Effector memory CD8-positive, alpha-beta T cell (primary cell): ENCODE measurements around the gene KIF3A.

Experiments used
- ATAC-seq: fragments of 150-1000 bp; cut with Tn5 transposase; replicated peaks from 2 replicates; pipeline ENCODE4 v1.10.0; 2021; ENCODE audit warnings: mild to moderate bottlenecking, moderate library complexity
- DNase-seq, 3 experiments: peaks; one replicate each; pipeline ENCODE4 v3.0.0; 2021
- H3K27ac Mint-ChIP-seq, 2 donors: one replicate each; pipeline ENCODE4 v1.8.0; 2022; ENCODE audit warnings: mild to moderate bottlenecking in 2 of 2, mixed read lengths in 2 of 2, moderate library complexity in 2 of 2
- H3K27me3 Mint-ChIP-seq, 2 donors: one replicate each; pipeline ENCODE4 v1.8.0; 2022; ENCODE audit warnings: mixed read lengths in 2 of 2
- H3K36me3 Mint-ChIP-seq: one replicate; pipeline ENCODE4 v1.8.0; 2022; ENCODE audit warnings: mild to moderate bottlenecking, moderate library complexity, mixed read lengths; ENCODE audit not compliant: insufficient read depth
- H3K4me1 Mint-ChIP-seq, 2 donors: one replicate each; pipeline ENCODE4 v1.8.0; 2022; ENCODE audit warnings: low read depth in 2 of 2, mixed read lengths in 2 of 2
- H3K4me3 Mint-ChIP-seq, 2 donors: one replicate each; pipeline ENCODE4 v1.8.0; 2022; ENCODE audit warnings: mild to moderate bottlenecking in 2 of 2, mixed read lengths in 2 of 2, moderate library complexity in 2 of 2
- H3K9me3 Mint-ChIP-seq, 2 donors: one replicate each; pipeline ENCODE4 v1.8.0; 2022; ENCODE audit warnings: mixed read lengths in 2 of 2

Gene KIF3A

GRCh38 chr5:132669966-132670882 lies 67.1 kb downstream of the KIF3A start:
- DNase-seq (no peak), ATAC-seq (no peak)
- H3K4me1 Mint-ChIP-seq, result peaks cover 17 to 31% of the 10 kb centered on the region in 2 donors
- H3K36me3 Mint-ChIP-seq, result peaks cover 3% of the 10 kb centered on the region
- H3K9me3 Mint-ChIP-seq, result no peaks in the 10 kb centered on the region
- peak overlapping the region in 1 of 2 donors; percentile 53 for H3K27ac Mint-ChIP-seq
- no peak overlapping the region for H3K4me3 Mint-ChIP-seq
- peaks cover 0 to 40% of the 10 kb centered on the region in 2 donors for H3K27me3 Mint-ChIP-seq

GRCh38 chr5:132669455-132669820 lies 67.9 kb downstream of the KIF3A start:
- peaks cover 0 to 42% of the 10 kb centered on the region in 2 donors for H3K27me3 Mint-ChIP-seq
- ATAC-seq, result no peak
- peak overlapping the region in 1 of 2 donors; percentile 53 for H3K27ac Mint-ChIP-seq

GRCh38 chr5:132668706-132669454 lies 68.5 kb downstream of the KIF3A start:
- H3K27ac Mint-ChIP-seq, result no peak overlapping the region
- H3K36me3 Mint-ChIP-seq, result peaks cover 9% of the 10 kb centered on the region
- DNase-seq (no peak), ATAC-seq (no peak)
- no peak overlapping the region for H3K4me3 Mint-ChIP-seq
- no peaks in the 10 kb centered on the region for H3K9me3 Mint-ChIP-seq
- peaks cover 0 to 42% of the 10 kb centered on the region in 2 donors for H3K27me3 Mint-ChIP-seq
- H3K4me1 Mint-ChIP-seq, result peaks cover 18 to 33% of the 10 kb centered on the region in 2 donors

More at GRCh38 chr5:132669455-132669820, 67.9 kb downstream of the KIF3A start:
- Mint-ChIP-seq H3K4me3 (no peak overlapping the region), H3K4me1 (peaks cover 18 to 33% of the 10 kb centered on the region in 2 donors), H3K9me3 (no peaks in the 10 kb centered on the region), H3K36me3 (peaks cover 4% of the 10 kb centered on the region)
- DNase-seq, result no peak

GRCh38 chr5:132667761-132668705 lies 69.3 kb downstream of the KIF3A start:
- no peak for DNase-seq
- H3K27me3 Mint-ChIP-seq, result peaks cover 0 to 42% of the 10 kb centered on the region in 2 donors
- peaks cover 12% of the 10 kb centered on the region for H3K36me3 Mint-ChIP-seq
- ATAC-seq, result no peak
- H3K4me1 Mint-ChIP-seq, result peaks cover 24 to 37% of the 10 kb centered on the region in 2 donors
- no peak overlapping the region for H3K4me3 Mint-ChIP-seq
- H3K9me3 Mint-ChIP-seq, result no peaks in the 10 kb centered on the region
- H3K27ac Mint-ChIP-seq, result peak overlapping the region in 1 of 2 donors; percentile 12

- ATAC-seq (no peak), DNase-seq (no peak)
- Mint-ChIP-seq H3K27ac (no peak overlapping the region), H3K36me3 (peaks cover 12% of the 10 kb centered on the region), H3K4me3 (no peak overlapping the region), H3K9me3 (no peaks in the 10 kb centered on the region), H3K27me3 (peaks cover 0 to 42% of the 10 kb centered on the region in 2 donors), H3K4me1 (peaks cover 28 to 42% of the 10 kb centered on the region in 2 donors)
Measured at GRCh38 chr5:132667309-132667708, 70.0 kb downstream of the KIF3A start.

- DNase-seq (no peak), ATAC-seq (no peak)
- peaks cover 0 to 42% of the 10 kb centered on the region in 2 donors for H3K27me3 Mint-ChIP-seq
- H3K4me1 Mint-ChIP-seq, result peaks cover 28 to 42% of the 10 kb centered on the region in 2 donors
- H3K27ac Mint-ChIP-seq, result peak overlapping the region in 1 of 2 donors; percentile 16
- peak overlapping the region in 1 of 2 donors; percentile 6 for H3K4me3 Mint-ChIP-seq
- H3K36me3 Mint-ChIP-seq, result peaks cover 12% of the 10 kb centered on the region
- H3K9me3 Mint-ChIP-seq, result no peaks in the 10 kb centered on the region
Measured at GRCh38 chr5:132666310-132667123, 70.8 kb downstream of the KIF3A start.

- Mint-ChIP-seq H3K4me3 (no peak overlapping the region), H3K4me1 (peaks cover 31 to 43% of the 10 kb centered on the region in 2 donors)
Measured at GRCh38 chr5:132665574-132666080, 71.7 kb downstream of the KIF3A start.

GRCh38 chr5:132664696-132665209 lies 72.6 kb downstream of the KIF3A start:
- Mint-ChIP-seq H3K4me1 (peaks cover 31 to 43% of the 10 kb centered on the region in 2 donors), H3K9me3 (no peaks in the 10 kb centered on the region), H3K27ac (peak overlapping the region; percentile 88 to 99), H3K36me3 (peaks cover 12% of the 10 kb centered on the region), H3K27me3 (peaks cover 0 to 28% of the 10 kb centered on the region in 2 donors), H3K4me3 (peak overlapping the region; percentile 67 to 76)
- ATAC-seq (no peak), DNase-seq (no peak)

More at GRCh38 chr5:132665574-132666080, 71.7 kb downstream of the KIF3A start:
- H3K36me3 Mint-ChIP-seq, result peaks cover 12% of the 10 kb centered on the region
- ATAC-seq (no peak), DNase-seq (no peak)
- no peaks in the 10 kb centered on the region for H3K9me3 Mint-ChIP-seq
- H3K27ac Mint-ChIP-seq, result peak overlapping the region in 1 of 2 donors; percentile 99
- H3K27me3 Mint-ChIP-seq, result peaks cover 0 to 37% of the 10 kb centered on the region in 2 donors

GRCh38 chr5:132663771-132664695 lies 73.3 kb downstream of the KIF3A start:
- Mint-ChIP-seq H3K27ac (peak overlapping the region; percentile 88 to 99), H3K9me3 (no peaks in the 10 kb centered on the region), H3K4me3 (peak overlapping the region; percentile 67 to 76), H3K4me1 (peaks cover 32 to 43% of the 10 kb centered on the region in 2 donors), H3K27me3 (peaks cover 0 to 30% of the 10 kb centered on the region in 2 donors), H3K36me3 (peaks cover 12% of the 10 kb centered on the region)
- DNase-seq, result peak; percentile 37 to 52 (median 41)
- ATAC-seq, result peak; percentile 77

- peak; percentile 74 for ATAC-seq
- Mint-ChIP-seq H3K4me1 (peaks cover 36 to 43% of the 10 kb centered on the region in 2 donors), H3K27me3 (peaks cover 0 to 38% of the 10 kb centered on the region in 2 donors), H3K36me3 (peaks cover 12% of the 10 kb centered on the region), H3K4me3 (peak overlapping the region; percentile 67 to 76), H3K9me3 (no peaks in the 10 kb centered on the region), H3K27ac (peak overlapping the region; percentile 88 to 99)
- DNase-seq, result peak; percentile 40 to 63 (median 44)
Measured at GRCh38 chr5:132662925-132663770, 74.2 kb downstream of the KIF3A start.
